ENCODE data around the gene MIPEP. TPM values are rescaled to one million over a fixed set of nuclear protein-coding genes. Genes with fewer than 3 reads are reported as not detected.

The MIPEP gene
- 22.5 and 25.3 TPM in 2 replicates for total RNA-seq (2014; rRNA removed; shearing (Covaris generic))

- Histone ChIP-seq H3K36me3 (replicated peaks; ENCODE audit: control insufficient read depth, insufficient read depth, low read length) (no peaks in the 10 kb centered on the region), H3K27me3 (ENCODE audit: control insufficient read depth, insufficient read depth, low read length) (no peaks in the 10 kb centered on the region), H3K4me3 (ENCODE audit: insufficient read depth, low read depth, low read length) (peak within 1 kb of the TSS; percentile 98)
- DNase-seq = peak; percentile 94
Measured at GRCh38 chr13:23888658-23889614, at the start of gene MIPEP. MIPEP (minus strand) TSS chr13:23889400; CDS start chr13:23889320, 80 bp downstream.

- no peaks in the 10 kb centered on the region for H3K27me3 ChIP-seq (ENCODE audit: control insufficient read depth, insufficient read depth, low read length)
- DNase-seq = no peak
- H3K4me3 ChIP-seq (ENCODE audit: insufficient read depth, low read depth, low read length) = no peak overlapping the region
- no peaks in the 10 kb centered on the region for H3K36me3 ChIP-seq (replicated peaks; ENCODE audit: control insufficient read depth, insufficient read depth, low read length)
Measured at GRCh38 chr13:23934520-23934919, 45.3 kb upstream of the MIPEP start.

- no peaks in the 10 kb centered on the region for H3K36me3 ChIP-seq (replicated peaks; ENCODE audit: control insufficient read depth, insufficient read depth, low read length)
- no peaks in the 10 kb centered on the region for H3K27me3 ChIP-seq (ENCODE audit: control insufficient read depth, insufficient read depth, low read length)
- no peak overlapping the region for H3K4me3 ChIP-seq (ENCODE audit: insufficient read depth, low read depth, low read length)
- DNase-seq = no peak
Measured at GRCh38 chr13:23928985-23929384, 39.8 kb upstream of the MIPEP start.

- no peak for DNase-seq
- H3K27me3 ChIP-seq (ENCODE audit: control insufficient read depth, insufficient read depth, low read length) = no peaks in the 10 kb centered on the region
- H3K4me3 ChIP-seq (ENCODE audit: insufficient read depth, low read depth, low read length) = no peak overlapping the region
- H3K36me3 ChIP-seq (replicated peaks; ENCODE audit: control insufficient read depth, insufficient read depth, low read length) = no peaks in the 10 kb centered on the region
Measured at GRCh38 chr13:23923031-23923430, 33.8 kb upstream of the MIPEP start.

- Histone ChIP-seq H3K27me3 (ENCODE audit: control insufficient read depth, insufficient read depth, low read length) (no peaks in the 10 kb centered on the region), H3K4me3 (ENCODE audit: insufficient read depth, low read depth, low read length) (no peak overlapping the region), H3K36me3 (replicated peaks; ENCODE audit: control insufficient read depth, insufficient read depth, low read length) (no peaks in the 10 kb centered on the region)
- DNase-seq = no peak
Measured at GRCh38 chr13:23922005-23922932, 33.1 kb upstream of the MIPEP start.

GRCh38 chr13:23921451-23921888, 32.3 kb upstream of the MIPEP start:
- peak; percentile 66 for DNase-seq
- H3K36me3 ChIP-seq (replicated peaks; ENCODE audit: control insufficient read depth, insufficient read depth, low read length) = no peaks in the 10 kb centered on the region
- no peaks in the 10 kb centered on the region for H3K27me3 ChIP-seq (ENCODE audit: control insufficient read depth, insufficient read depth, low read length)
- no peak overlapping the region for H3K4me3 ChIP-seq (ENCODE audit: insufficient read depth, low read depth, low read length)

GRCh38 chr13:23919006-23919405, 29.8 kb upstream of the MIPEP start:
- H3K27me3 ChIP-seq (ENCODE audit: control insufficient read depth, insufficient read depth, low read length) = no peaks in the 10 kb centered on the region
- no peak overlapping the region for H3K4me3 ChIP-seq (ENCODE audit: insufficient read depth, low read depth, low read length)
- H3K36me3 ChIP-seq (replicated peaks; ENCODE audit: control insufficient read depth, insufficient read depth, low read length) = no peaks in the 10 kb centered on the region
- no peak for DNase-seq

GRCh38 chr13:23918208-23918607, 29.0 kb upstream of the MIPEP start:
- no peak for DNase-seq
- Histone ChIP-seq H3K27me3 (ENCODE audit: control insufficient read depth, insufficient read depth, low read length) (no peaks in the 10 kb centered on the region), H3K4me3 (ENCODE audit: insufficient read depth, low read depth, low read length) (no peak overlapping the region), H3K36me3 (replicated peaks; ENCODE audit: control insufficient read depth, insufficient read depth, low read length) (no peaks in the 10 kb centered on the region)

- Histone ChIP-seq H3K27me3 (ENCODE audit: control insufficient read depth, insufficient read depth, low read length) (no peaks in the 10 kb centered on the region), H3K4me3 (ENCODE audit: insufficient read depth, low read depth, low read length) (no peak overlapping the region), H3K36me3 (replicated peaks; ENCODE audit: control insufficient read depth, insufficient read depth, low read length) (no peaks in the 10 kb centered on the region)
- DNase-seq = no peak
Measured at GRCh38 chr13:23915308-23915707, 26.1 kb upstream of the MIPEP start.

- no peak for DNase-seq
- Histone ChIP-seq H3K27me3 (ENCODE audit: control insufficient read depth, insufficient read depth, low read length) (no peaks in the 10 kb centered on the region), H3K4me3 (ENCODE audit: insufficient read depth, low read depth, low read length) (no peak overlapping the region), H3K36me3 (replicated peaks; ENCODE audit: control insufficient read depth, insufficient read depth, low read length) (no peaks in the 10 kb centered on the region)
Measured at GRCh38 chr13:23912469-23912868, 23.3 kb upstream of the MIPEP start.

GRCh38 chr13:23909606-23910005, 20.4 kb upstream of the MIPEP start:
- DNase-seq = no peak
- Histone ChIP-seq H3K4me3 (ENCODE audit: insufficient read depth, low read depth, low read length) (no peak overlapping the region), H3K36me3 (replicated peaks; ENCODE audit: control insufficient read depth, insufficient read depth, low read length) (no peaks in the 10 kb centered on the region), H3K27me3 (ENCODE audit: control insufficient read depth, insufficient read depth, low read length) (no peaks in the 10 kb centered on the region; the same call in 1 of the 2 replicates)

- Histone ChIP-seq H3K27me3 (ENCODE audit: control insufficient read depth, insufficient read depth, low read length) (peaks cover 20% of the 10 kb centered on the region), H3K4me3 (ENCODE audit: insufficient read depth, low read depth, low read length) (no peak overlapping the region), H3K36me3 (replicated peaks; ENCODE audit: control insufficient read depth, insufficient read depth, low read length) (no peaks in the 10 kb centered on the region)
- DNase-seq = no peak
Measured at GRCh38 chr13:23905766-23906165, 16.6 kb upstream of the MIPEP start.

GRCh38 chr13:23903906-23904280, 14.7 kb upstream of the MIPEP start:
- H3K4me3 ChIP-seq (ENCODE audit: insufficient read depth, low read depth, low read length) = peak overlapping the region; percentile 45
- no peaks in the 10 kb centered on the region for H3K36me3 ChIP-seq (replicated peaks; ENCODE audit: control insufficient read depth, insufficient read depth, low read length)
- peaks cover 20% of the 10 kb centered on the region for H3K27me3 ChIP-seq (ENCODE audit: control insufficient read depth, insufficient read depth, low read length)
- DNase-seq = peak; percentile 45

- peaks cover 20% of the 10 kb centered on the region for H3K27me3 ChIP-seq (ENCODE audit: control insufficient read depth, insufficient read depth, low read length)
- peak overlapping the region; percentile 45 for H3K4me3 ChIP-seq (ENCODE audit: insufficient read depth, low read depth, low read length)
- no peaks in the 10 kb centered on the region for H3K36me3 ChIP-seq (replicated peaks; ENCODE audit: control insufficient read depth, insufficient read depth, low read length)
- DNase-seq = peak; percentile 50
Measured at GRCh38 chr13:23902975-23903905, 14.0 kb upstream of the MIPEP start.

Measured in H7 (cell line).